ENCODE data around the gene RAD51B.

The RAD51B gene

GRCh38 chr14:67819563-67820421, at the start of gene RAD51B:
Gene RAD51B (plus strand): TSS chr14:67819779.
- no peak for TF ChIP-seq Cebpa-rat (IDR thresholded peaks at IDR 0.05)
- Histone ChIP-seq H3K27ac (peak within 1 kb of the TSS; percentile 38 to 84 (median 77); a peak in 21 of 22 replicates), H3K4me1 (peaks cover 33 to 51% (median 39%) of the 10 kb centered on the region in 10 experiments), H4K20me1 (peaks cover 0 to 3% (median 0%) of the 10 kb centered on the region in 11 experiments; a peak in 1 of 22 replicates), H3K27me3 (no peaks in the 10 kb centered on the region), H3K9ac (peak within 1 kb of the TSS; percentile 71 to 88 (median 84)), H3K36me3 (peaks cover 0 to 6% (median 0%) of the 10 kb centered on the region in 11 experiments; a peak in 5 of 22 replicates), H3K4me2 (peak within 1 kb of the TSS; percentile 79 to 92 (median 87)), H3K4me3 (peak within 1 kb of the TSS; percentile 74 to 94 (median 85)), H3K9me3 (replicated peaks in 1 of 11) (no peaks in the 10 kb centered on the region; a peak in 1 of 22 replicates)

DNA sequence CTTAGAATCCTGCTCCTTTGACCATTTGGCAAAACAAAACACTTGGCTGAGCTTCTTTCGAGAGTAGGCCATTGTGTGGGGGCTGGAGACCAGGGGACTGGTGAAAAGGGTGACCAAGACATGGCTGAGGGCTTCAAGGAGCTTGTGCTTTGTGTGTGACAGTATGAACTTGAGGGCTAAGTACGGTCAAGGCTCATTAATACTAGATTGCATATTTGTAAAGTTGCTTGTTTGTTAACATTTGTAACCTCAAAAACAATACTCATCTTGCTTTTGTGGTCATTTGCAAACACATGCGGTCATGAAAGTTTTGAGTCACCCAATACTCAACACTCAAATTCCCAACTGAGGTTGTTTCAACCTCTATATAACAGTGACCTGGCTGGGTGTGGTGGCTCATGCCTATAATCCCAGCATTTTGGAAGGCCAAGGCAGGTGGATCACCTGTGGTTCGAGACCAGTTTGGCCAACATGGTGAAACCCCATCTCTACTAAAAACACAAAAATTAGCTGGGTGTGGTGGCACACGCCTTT, 45.7 kb upstream of the RAD51B start:
- no peak overlapping the region for H3K27ac ChIP-seq
- H4K20me1 ChIP-seq = peaks cover 0 to 7% (median 0%) of the 10 kb centered on the region in 11 experiments; a peak in 1 of 22 replicates
- H3K4me3 ChIP-seq = no peak overlapping the region
- no peaks in the 10 kb centered on the region for H3K27me3 ChIP-seq
- H3K36me3 ChIP-seq = peaks cover 86 to 100% (median 96%) of the 10 kb centered on the region in 11 experiments
- no peak overlapping the region for H3K9ac ChIP-seq
- no peaks in the 10 kb centered on the region for H3K4me1 ChIP-seq
- no peak overlapping the region for H3K4me2 ChIP-seq
- no peak for TF ChIP-seq Cebpa-rat (IDR thresholded peaks at IDR 0.05)
- H3K9me3 ChIP-seq (replicated peaks in 1 of 11) = no peaks in the 10 kb centered on the region

- H3K4me2 ChIP-seq = no peak overlapping the region
- no peak overlapping the region for H3K4me3 ChIP-seq
- H4K20me1 ChIP-seq = peaks cover 0 to 7% (median 0%) of the 10 kb centered on the region in 11 experiments; a peak in 1 of 22 replicates
- H3K4me1 ChIP-seq = no peaks in the 10 kb centered on the region
- H3K9ac ChIP-seq = no peak overlapping the region
- TF ChIP-seq Cebpa-rat (IDR thresholded peaks at IDR 0.05) = no peak
- H3K27ac ChIP-seq = no peak overlapping the region
- no peaks in the 10 kb centered on the region for H3K9me3 ChIP-seq (replicated peaks in 1 of 11)
- peaks cover 94 to 100% (median 99%) of the 10 kb centered on the region in 11 experiments for H3K36me3 ChIP-seq
- no peaks in the 10 kb centered on the region for H3K27me3 ChIP-seq
Measured at GRCh38 chr14:67776653-67777322, 42.8 kb upstream of the RAD51B start.

DNA sequence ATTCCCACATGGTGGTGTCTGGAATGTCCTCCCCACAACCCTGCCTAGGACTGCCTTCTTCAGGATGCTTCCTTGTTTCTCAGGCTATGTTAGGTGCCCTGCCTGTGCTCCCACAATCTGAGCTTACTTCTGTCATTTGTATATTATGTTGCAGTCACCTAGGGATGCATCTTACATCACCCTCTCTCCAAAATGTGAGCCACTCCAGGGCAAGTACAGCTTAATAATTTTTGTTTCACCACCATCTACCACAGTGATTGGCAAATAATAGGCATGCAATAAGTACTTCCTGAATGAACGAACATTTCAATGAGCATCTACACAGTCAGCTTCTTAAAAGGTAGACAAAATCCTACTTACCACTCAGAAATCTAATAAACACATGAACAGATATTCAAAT, 40.8 kb upstream of the RAD51B start:
- Histone ChIP-seq H3K36me3 (peaks cover 97 to 100% (median 99%) of the 10 kb centered on the region in 11 experiments), H3K27me3 (no peaks in the 10 kb centered on the region), H3K9ac (no peak overlapping the region), H3K9me3 (replicated peaks in 1 of 11) (no peaks in the 10 kb centered on the region), H3K4me2 (no peak overlapping the region), H3K4me3 (no peak overlapping the region), H4K20me1 (peaks cover 0 to 7% (median 0%) of the 10 kb centered on the region in 11 experiments; a peak in 1 of 22 replicates), H3K4me1 (no peaks in the 10 kb centered on the region), H3K27ac (no peak overlapping the region)
- TF ChIP-seq Cebpa-rat (IDR thresholded peaks at IDR 0.05) = no peak

GRCh38 chr14:67782090-67782489, 37.5 kb upstream of the RAD51B start:
- TF ChIP-seq Cebpa-rat (IDR thresholded peaks at IDR 0.05) = no peak
- H3K4me3 ChIP-seq = no peak overlapping the region
- no peaks in the 10 kb centered on the region for H3K4me1 ChIP-seq
- no peaks in the 10 kb centered on the region for H3K27me3 ChIP-seq
- no peak overlapping the region for H3K27ac ChIP-seq
- peaks cover 0 to 7% (median 0%) of the 10 kb centered on the region in 11 experiments; a peak in 3 of 22 replicates for H4K20me1 ChIP-seq
- no peak overlapping the region for H3K4me2 ChIP-seq
- peaks cover 94 to 100% (median 99%) of the 10 kb centered on the region in 11 experiments for H3K36me3 ChIP-seq
- no peaks in the 10 kb centered on the region for H3K9me3 ChIP-seq (replicated peaks in 1 of 11)
- no peak overlapping the region for H3K9ac ChIP-seq

DNA sequence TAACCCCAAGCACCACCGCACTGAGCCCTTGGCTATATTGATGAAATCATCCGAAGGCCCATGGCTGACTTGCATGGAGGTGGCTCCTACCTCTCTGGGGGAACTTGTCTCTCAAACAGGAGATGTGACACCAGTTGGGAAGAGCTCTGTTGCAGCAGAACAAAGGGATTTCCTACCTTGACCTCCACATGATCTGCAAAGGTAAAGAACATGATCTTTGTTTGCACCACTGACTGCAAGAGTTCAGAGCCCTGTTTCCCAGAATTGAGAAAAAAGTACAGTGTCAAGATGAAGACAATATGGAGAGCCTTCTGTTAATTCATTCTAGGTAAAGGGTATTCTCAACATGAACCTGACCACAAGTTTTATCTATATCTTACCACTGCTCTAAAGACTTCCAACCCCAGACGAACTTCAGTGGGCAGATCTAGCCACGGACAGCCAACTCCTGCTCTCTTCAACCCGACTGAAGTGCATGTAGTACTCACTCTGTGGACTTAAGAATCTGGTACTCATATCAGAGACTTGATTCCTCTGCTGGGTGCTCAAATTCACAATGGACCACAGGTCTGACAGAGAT, 35.2 kb upstream of the RAD51B start:
- Histone ChIP-seq H3K4me2 (no peak overlapping the region), H3K27ac (no peak overlapping the region), H3K9ac (no peak overlapping the region), H3K36me3 (peaks cover 96 to 100% (median 99%) of the 10 kb centered on the region in 11 experiments), H3K9me3 (replicated peaks in 1 of 11) (no peaks in the 10 kb centered on the region), H3K4me1 (no peaks in the 10 kb centered on the region), H3K27me3 (no peaks in the 10 kb centered on the region), H3K4me3 (no peak overlapping the region), H4K20me1 (peaks cover 0 to 4% (median 0%) of the 10 kb centered on the region in 11 experiments; a peak in 2 of 22 replicates)
- TF ChIP-seq Cebpa-rat (IDR thresholded peaks at IDR 0.05) = no peak

DNA sequence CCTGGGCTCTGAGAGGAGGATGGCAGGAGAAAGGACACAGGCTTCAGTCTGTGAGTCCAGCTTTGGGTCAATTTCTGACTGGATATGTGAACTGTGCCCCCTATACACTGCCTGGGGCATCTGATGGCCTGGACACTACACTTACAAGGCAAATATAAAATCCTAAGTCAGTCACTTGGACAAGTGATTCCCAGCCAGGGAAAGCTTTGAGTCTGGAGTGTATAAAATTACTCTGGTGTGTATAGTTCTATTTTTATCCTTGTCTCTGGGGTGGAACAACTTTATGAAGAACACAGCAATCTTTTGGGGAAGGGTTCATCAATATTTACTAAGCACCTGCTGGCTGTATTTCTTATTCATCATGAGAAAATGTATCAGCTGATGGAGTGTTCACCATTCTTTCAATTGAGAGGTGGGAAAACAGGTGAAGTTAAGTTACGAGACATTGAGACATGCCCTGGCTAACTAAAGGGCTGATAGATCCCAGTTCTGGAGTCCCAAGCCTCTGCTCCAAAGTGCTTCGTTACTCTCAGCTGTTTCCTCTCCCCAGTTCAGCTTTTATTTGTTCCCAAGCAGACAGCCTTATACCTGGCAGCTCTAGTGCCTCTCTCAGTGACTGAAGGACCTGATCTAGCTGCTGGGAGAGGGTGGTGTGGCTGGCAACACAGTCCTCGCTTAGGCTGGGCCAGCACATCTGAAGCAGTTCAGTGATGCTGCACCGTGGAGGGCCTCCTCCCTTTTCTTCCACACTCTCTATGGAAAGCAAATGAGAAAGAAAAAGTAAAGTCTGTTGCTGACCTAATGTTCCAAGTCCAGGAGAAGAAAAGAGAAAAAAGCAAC, 34.1 kb upstream of the RAD51B start:
- Histone ChIP-seq H3K9ac (no peak overlapping the region), H3K27ac (no peak overlapping the region), H3K9me3 (replicated peaks in 1 of 11) (no peaks in the 10 kb centered on the region), H3K4me3 (no peak overlapping the region), H3K4me2 (no peak overlapping the region), H3K27me3 (no peaks in the 10 kb centered on the region), H3K4me1 (no peaks in the 10 kb centered on the region), H4K20me1 (peaks cover 0 to 4% (median 0%) of the 10 kb centered on the region in 11 experiments; a peak in 3 of 22 replicates), H3K36me3 (peaks cover 97 to 100% (median 99%) of the 10 kb centered on the region in 11 experiments)
- TF ChIP-seq Cebpa-rat (IDR thresholded peaks at IDR 0.05) = no peak

DNA sequence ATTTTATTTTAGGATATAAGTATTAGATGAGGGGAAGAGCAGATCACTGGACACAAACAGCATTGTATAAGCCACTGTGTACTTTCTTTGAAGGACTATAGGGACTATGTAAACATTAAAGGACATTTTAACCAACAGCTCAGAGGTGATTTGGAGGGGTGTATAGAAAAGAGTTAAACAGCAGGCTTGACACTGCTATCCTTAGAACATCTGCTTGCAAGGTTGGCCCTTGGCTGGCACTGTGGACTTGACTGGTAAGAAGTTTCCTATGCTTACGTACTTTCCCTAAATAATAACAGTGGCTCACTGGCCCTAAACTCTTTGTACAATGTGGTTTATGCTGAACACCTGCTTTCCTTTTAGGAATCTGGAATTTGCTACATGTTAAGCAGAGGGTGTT, 31.9 kb upstream of the RAD51B start:
- no peak for TF ChIP-seq Cebpa-rat (IDR thresholded peaks at IDR 0.05)
- Histone ChIP-seq H3K9ac (no peak overlapping the region), H3K27me3 (no peaks in the 10 kb centered on the region), H3K27ac (no peak overlapping the region), H3K4me2 (no peak overlapping the region), H4K20me1 (peaks cover 0 to 4% (median 0%) of the 10 kb centered on the region in 11 experiments; a peak in 3 of 22 replicates), H3K36me3 (peaks cover 82 to 100% (median 96%) of the 10 kb centered on the region in 11 experiments), H3K4me1 (no peaks in the 10 kb centered on the region), H3K9me3 (replicated peaks in 1 of 11) (no peaks in the 10 kb centered on the region), H3K4me3 (no peak overlapping the region)
